Right atrium auricular region (tissue), 2 donors: Measurements from ENCODE around the gene CECR2. TPM values are rescaled to one million over a fixed set of nuclear protein-coding genes. Genes with fewer than 3 reads are reported as not detected.

ENCODE experiments used
- DNase-seq: peaks from one replicate; pipeline ENCODE4 v3.0.0-alpha.2; 2019; ENCODE audit warnings: low spot score
- H3K27ac ChIP-seq, 2 donors: fragments of 200-600 bp; sonication (generic); 1 replicate in 1 of 2; 2 replicates in 1 of 2; pipeline ENCODE4 v1.5.1; 2016 to 2019
- H3K27me3 ChIP-seq, 2 donors: fragments of 200-600 bp; sonication (generic); one replicate each; pipeline versions ENCODE4 v1.5.1 to v1.6.0; 2017 to 2019
- H3K36me3 ChIP-seq: fragments of 200-600 bp; sonication (generic); one replicate; pipeline ENCODE4 v1.5.1; 2016
- H3K4me1 ChIP-seq, 2 donors: fragments of 200-600 bp; sonication (generic); one replicate each; pipeline versions ENCODE4 v1.5.1 to v1.6.0; 2017 to 2019
- H3K4me3 ChIP-seq, 2 donors: fragments of 200-600 bp; sonication (generic); 1 replicate in 1 of 2; 2 replicates in 1 of 2; pipeline ENCODE4 v1.5.1; 2017 to 2019; ENCODE audit warnings: mild to moderate bottlenecking in 1 of 2, moderate library complexity in 1 of 2
- H3K9me3 ChIP-seq, 2 donors: fragments of 200-600 bp; sonication (generic); one replicate each; pipeline ENCODE4 v1.5.1; 2019
- CTCF ChIP-seq, 2 donors: fragments of 200-600 bp; sonication (generic); IDR thresholded peaks; one replicate each; pipeline ENCODE4 v1.5.1; 2019; ENCODE audit warnings: antibody characterized with exemption in 2 of 2
- total RNA-seq, 2 donors: library from RNA; depleted of rRNA; stranded (reverse); fragments of >200 nt; gene quantifications; one replicate each; pipeline ENCODE4 v1.1.0, GENCODE V29; 2016

Gene CECR2
- total RNA-seq, 2 donors from 2014 or later = 4.0 to 4.8 TPM

- no peak overlapping the region for H3K27ac ChIP-seq
- no peak overlapping the region for H3K4me3 ChIP-seq
- TF ChIP-seq CTCF (IDR thresholded peaks at IDR 0.05) = no peak
- no peaks in the 10 kb centered on the region for H3K9me3 ChIP-seq
- H3K36me3 ChIP-seq = no peaks in the 10 kb centered on the region
- no peak for DNase-seq
- no peaks in the 10 kb centered on the region for H3K27me3 ChIP-seq
- H3K4me1 ChIP-seq = peaks cover 0 to 25% of the 10 kb centered on the region in 2 donors
These were observed 65.6 kb downstream of the CECR2 start for GRCh38 chr22:17434856-17435255.

GRCh38 chr22:17435375-17435774 lies 66.1 kb downstream of the CECR2 start:
- H3K27me3 ChIP-seq = no peaks in the 10 kb centered on the region
- no peak for DNase-seq
- H3K27ac ChIP-seq = no peak overlapping the region
- H3K9me3 ChIP-seq = no peaks in the 10 kb centered on the region
- H3K4me3 ChIP-seq = no peak overlapping the region
- peaks cover 0 to 20% of the 10 kb centered on the region in 2 donors for H3K4me1 ChIP-seq
- no peaks in the 10 kb centered on the region for H3K36me3 ChIP-seq
- no peak for TF ChIP-seq CTCF (IDR thresholded peaks at IDR 0.05)

GRCh38 chr22:17436382-17436980 lies 67.2 kb downstream of the CECR2 start:
- no peaks in the 10 kb centered on the region for H3K9me3 ChIP-seq
- no peaks in the 10 kb centered on the region for H3K27me3 ChIP-seq
- no peak for DNase-seq
- no peaks in the 10 kb centered on the region for H3K36me3 ChIP-seq
- peak overlapping the region in 1 of 2 donors; percentile 0 for H3K4me3 ChIP-seq
- H3K27ac ChIP-seq = peak overlapping the region in 1 of 2 donors; percentile 14
- peaks cover 0 to 19% of the 10 kb centered on the region in 2 donors for H3K4me1 ChIP-seq
- peak in 1 of 2 donors; percentile 26 for TF ChIP-seq CTCF (IDR thresholded peaks at IDR 0.05)

- no peak for TF ChIP-seq CTCF (IDR thresholded peaks at IDR 0.05)
- H3K27ac ChIP-seq = peak overlapping the region in 1 of 2 donors; percentile 14
- no peaks in the 10 kb centered on the region for H3K9me3 ChIP-seq
- H3K27me3 ChIP-seq = no peaks in the 10 kb centered on the region
- peaks cover 0 to 19% of the 10 kb centered on the region in 2 donors for H3K4me1 ChIP-seq
- H3K36me3 ChIP-seq = no peaks in the 10 kb centered on the region
- no peak for DNase-seq
- peak overlapping the region in 1 of 2 donors; percentile 0 for H3K4me3 ChIP-seq
These were observed 67.7 kb downstream of the CECR2 start for GRCh38 chr22:17436981-17437412.

GRCh38 chr22:17438026-17438425 lies 68.8 kb downstream of the CECR2 start:
- Histone ChIP-seq H3K4me3 (no peak overlapping the region), H3K4me1 (peaks cover 0 to 19% of the 10 kb centered on the region in 2 donors), H3K27ac (no peak overlapping the region), H3K36me3 (no peaks in the 10 kb centered on the region), H3K27me3 (no peaks in the 10 kb centered on the region), H3K9me3 (no peaks in the 10 kb centered on the region)
- TF ChIP-seq CTCF (IDR thresholded peaks at IDR 0.05) = no peak
- no peak for DNase-seq

- TF ChIP-seq CTCF (IDR thresholded peaks at IDR 0.05) = no peak
- Histone ChIP-seq H3K27me3 (no peaks in the 10 kb centered on the region), H3K4me1 (peaks cover 0 to 11% of the 10 kb centered on the region in 2 donors), H3K36me3 (no peaks in the 10 kb centered on the region), H3K4me3 (no peak overlapping the region), H3K27ac (no peak overlapping the region), H3K9me3 (no peaks in the 10 kb centered on the region)
- no peak for DNase-seq
These were observed 72.1 kb downstream of the CECR2 start for GRCh38 chr22:17441326-17441725.
